ENCODE results near the gene CPT2. TPM values are rescaled to one million over a fixed set of nuclear protein-coding genes. Genes with fewer than 3 reads are reported as not detected.

CPT2 gene
- total and polyA plus RNA-seq, 2 of the 13 experiments (the other 11 are each of a cell fraction or from before 2014, with no cell fraction given), result 12.6 to 14.6 TPM

- no peak for TF ChIP-seq YY1 (IDR thresholded peaks at IDR 0.05; ENCODE audit: insufficient read depth, insufficient replicate concordance, low read depth, low read length)
- TF ChIP-seq MYPOP (CRISPR knock-in tag; IDR thresholded peaks at IDR 0.05), result no peak
- TF ChIP-seq, protein P1, sequence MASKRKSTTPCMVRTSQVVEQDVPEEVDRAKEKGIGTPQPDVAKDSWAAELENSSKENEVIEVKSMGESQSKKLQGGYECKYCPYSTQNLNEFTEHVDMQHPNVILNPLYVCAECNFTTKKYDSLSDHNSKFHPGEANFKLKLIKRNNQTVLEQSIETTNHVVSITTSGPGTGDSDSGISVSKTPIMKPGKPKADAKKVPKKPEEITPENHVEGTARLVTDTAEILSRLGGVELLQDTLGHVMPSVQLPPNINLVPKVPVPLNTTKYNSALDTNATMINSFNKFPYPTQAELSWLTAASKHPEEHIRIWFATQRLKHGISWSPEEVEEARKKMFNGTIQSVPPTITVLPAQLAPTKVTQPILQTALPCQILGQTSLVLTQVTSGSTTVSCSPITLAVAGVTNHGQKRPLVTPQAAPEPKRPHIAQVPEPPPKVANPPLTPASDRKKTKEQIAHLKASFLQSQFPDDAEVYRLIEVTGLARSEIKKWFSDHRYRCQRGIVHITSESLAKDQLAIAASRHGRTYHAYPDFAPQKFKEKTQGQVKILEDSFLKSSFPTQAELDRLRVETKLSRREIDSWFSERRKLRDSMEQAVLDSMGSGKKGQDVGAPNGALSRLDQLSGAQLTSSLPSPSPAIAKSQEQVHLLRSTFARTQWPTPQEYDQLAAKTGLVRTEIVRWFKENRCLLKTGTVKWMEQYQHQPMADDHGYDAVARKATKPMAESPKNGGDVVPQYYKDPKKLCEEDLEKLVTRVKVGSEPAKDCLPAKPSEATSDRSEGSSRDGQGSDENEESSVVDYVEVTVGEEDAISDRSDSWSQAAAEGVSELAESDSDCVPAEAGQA (IDR thresholded peaks at IDR 0.05; ENCODE audit: low read depth), result no peak
- TF ChIP-seq, protein P1 (CRISPR knock-in tag; IDR thresholded peaks at IDR 0.05; ENCODE audit: borderline replicate concordance), result no peak
- TF ChIP-seq SKIL (CRISPR knock-in tag; IDR thresholded peaks at IDR 0.05; ENCODE audit: borderline replicate concordance), result no peak
- TF ChIP-seq, protein P2, sequence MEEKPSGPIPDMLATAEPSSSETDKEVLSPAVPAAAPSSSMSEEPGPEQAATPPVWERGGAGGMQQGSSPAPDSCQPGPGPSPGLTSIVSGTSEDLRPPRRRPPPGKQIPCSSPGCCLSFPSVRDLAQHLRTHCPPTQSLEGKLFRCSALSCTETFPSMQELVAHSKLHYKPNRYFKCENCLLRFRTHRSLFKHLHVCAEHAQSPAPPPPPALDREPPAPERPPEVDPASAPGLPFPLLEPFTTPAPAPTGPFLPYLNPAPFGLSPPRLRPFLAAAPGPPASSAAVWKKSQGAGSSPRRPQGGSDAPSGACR (CRISPR knock-in tag; IDR thresholded peaks at IDR 0.05), result no peak
- no peak for TF ChIP-seq ZSCAN29 (CRISPR knock-in tag; conservative IDR thresholded peaks at IDR 0.05)
- TF ChIP-seq SPEN (CRISPR knock-in tag; IDR thresholded peaks at IDR 0.05; ENCODE audit: low read depth), result no peak
- TF ChIP-seq SYNCRIP (IDR thresholded peaks at IDR 0.05; ENCODE audit: insufficient read depth, low read depth, low read length), result no peak
- TF ChIP-seq, protein P3, sequence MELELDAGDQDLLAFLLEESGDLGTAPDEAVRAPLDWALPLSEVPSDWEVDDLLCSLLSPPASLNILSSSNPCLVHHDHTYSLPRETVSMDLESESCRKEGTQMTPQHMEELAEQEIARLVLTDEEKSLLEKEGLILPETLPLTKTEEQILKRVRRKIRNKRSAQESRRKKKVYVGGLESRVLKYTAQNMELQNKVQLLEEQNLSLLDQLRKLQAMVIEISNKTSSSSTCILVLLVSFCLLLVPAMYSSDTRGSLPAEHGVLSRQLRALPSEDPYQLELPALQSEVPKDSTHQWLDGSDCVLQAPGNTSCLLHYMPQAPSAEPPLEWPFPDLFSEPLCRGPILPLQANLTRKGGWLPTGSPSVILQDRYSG (CRISPR knock-in tag; IDR thresholded peaks at IDR 0.05), result no peak
- TF ChIP-seq, protein P4, sequence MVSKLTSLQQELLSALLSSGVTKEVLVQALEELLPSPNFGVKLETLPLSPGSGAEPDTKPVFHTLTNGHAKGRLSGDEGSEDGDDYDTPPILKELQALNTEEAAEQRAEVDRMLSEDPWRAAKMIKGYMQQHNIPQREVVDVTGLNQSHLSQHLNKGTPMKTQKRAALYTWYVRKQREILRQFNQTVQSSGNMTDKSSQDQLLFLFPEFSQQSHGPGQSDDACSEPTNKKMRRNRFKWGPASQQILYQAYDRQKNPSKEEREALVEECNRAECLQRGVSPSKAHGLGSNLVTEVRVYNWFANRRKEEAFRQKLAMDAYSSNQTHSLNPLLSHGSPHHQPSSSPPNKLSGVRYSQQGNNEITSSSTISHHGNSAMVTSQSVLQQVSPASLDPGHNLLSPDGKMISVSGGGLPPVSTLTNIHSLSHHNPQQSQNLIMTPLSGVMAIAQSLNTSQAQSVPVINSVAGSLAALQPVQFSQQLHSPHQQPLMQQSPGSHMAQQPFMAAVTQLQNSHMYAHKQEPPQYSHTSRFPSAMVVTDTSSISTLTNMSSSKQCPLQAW (CRISPR knock-in tag; IDR thresholded peaks at IDR 0.05), result peak; percentile 63
- TF ChIP-seq NFYC (CRISPR knock-in tag; IDR thresholded peaks at IDR 0.05), result no peak
- TF ChIP-seq ATF1 (CRISPR knock-in tag; IDR thresholded peaks at IDR 0.05), result no peak
- TF ChIP-seq EZH2 (conservative IDR thresholded peaks at IDR 0.05; ENCODE audit: low read depth, low read length), result no peak
These were observed 20.0 kb upstream of the CPT2 start (continued) for GRCh38 chr1:53176452-53177208.
